Osteoblast (primary cell): ENCODE results near the gene HHAT. TPM values are rescaled to one million over a fixed set of nuclear protein-coding genes. Genes with fewer than 3 reads are reported as not detected.
A peak's percentile ranks its signal among the peaks of the same experiment; 100 is the strongest.

Experiments
- DNase-seq: peaks from one replicate; pipeline ENCODE4 v3.0.0; 2011; ENCODE audit warnings: low spot score, mixed read lengths; ENCODE audit not compliant: insufficient read length; ENCODE audit errors: missing footprints
- H2AFZ ChIP-seq: 2 replicates; pipeline ENCODE4 v1.6.0; 2011; ENCODE audit warnings: mild to moderate bottlenecking, low read length
- H3K27ac ChIP-seq: 2 replicates; pipeline ENCODE4 v1.5.1; 2011; ENCODE audit warnings: mild to moderate bottlenecking, low read depth, low read length, moderate library complexity
- H3K27me3 ChIP-seq: 2 replicates; pipeline ENCODE4 v1.6.0; 2012; ENCODE audit warnings: mild to moderate bottlenecking, control low read depth, inconsistent platforms, low read length, moderate library complexity; ENCODE audit not compliant: insufficient read depth
- H3K36me3 ChIP-seq: 2 replicates; pipeline ENCODE4 v1.5.1; 2011; ENCODE audit warnings: mild to moderate bottlenecking, low read length, control low read depth, moderate library complexity; ENCODE audit not compliant: insufficient read depth
- H3K4me1 ChIP-seq: 2 replicates; pipeline ENCODE4 v1.5.1; 2011; ENCODE audit warnings: mild to moderate bottlenecking, low read length, control low read depth, moderate library complexity; ENCODE audit not compliant: insufficient read depth
- H3K4me2 ChIP-seq: 2 replicates; pipeline ENCODE4 v1.6.0; 2011; ENCODE audit warnings: mild to moderate bottlenecking, low read length; ENCODE audit not compliant: insufficient read depth
- H3K4me3 ChIP-seq: fragments of 200-600 bp; sonication (generic); 3 replicates; pipeline ENCODE4 v1.5.1; 2012; ENCODE audit warnings: mild to moderate bottlenecking, low read length, inconsistent platforms; ENCODE audit not compliant: insufficient read depth
- H3K79me2 ChIP-seq: 2 replicates; pipeline ENCODE4 v1.6.0; 2012; ENCODE audit warnings: mild to moderate bottlenecking, low read length, control low read depth, inconsistent platforms; ENCODE audit not compliant: insufficient read depth
- H3K9me3 ChIP-seq: 2 replicates; pipeline ENCODE4 v1.5.1; 2011; ENCODE audit warnings: low read depth, low read length, control low read depth
- H4K20me1 ChIP-seq: 2 replicates; pipeline ENCODE4 v1.6.0; 2012; ENCODE audit warnings: mild to moderate bottlenecking, low read length, control low read depth; ENCODE audit not compliant: insufficient read depth
- total RNA-seq: library from RNA; depleted of rRNA; stranded (reverse); fragments of >200 nt; gene quantifications from 2 replicates; pipeline ENCODE4 v1.2.3, GENCODE V29; 2012
- TF ChIP-seq, protein P1 (sequence below): IDR thresholded peaks from 2 replicates; pipeline ENCODE4 v1.5.1; 2011; ENCODE audit warnings: mild to moderate bottlenecking, low read depth, low read length, moderate library complexity; ENCODE audit errors: extremely low read depth

Gene HHAT
- total RNA-seq, 1 donor, result 5.1 TPM

DNA sequence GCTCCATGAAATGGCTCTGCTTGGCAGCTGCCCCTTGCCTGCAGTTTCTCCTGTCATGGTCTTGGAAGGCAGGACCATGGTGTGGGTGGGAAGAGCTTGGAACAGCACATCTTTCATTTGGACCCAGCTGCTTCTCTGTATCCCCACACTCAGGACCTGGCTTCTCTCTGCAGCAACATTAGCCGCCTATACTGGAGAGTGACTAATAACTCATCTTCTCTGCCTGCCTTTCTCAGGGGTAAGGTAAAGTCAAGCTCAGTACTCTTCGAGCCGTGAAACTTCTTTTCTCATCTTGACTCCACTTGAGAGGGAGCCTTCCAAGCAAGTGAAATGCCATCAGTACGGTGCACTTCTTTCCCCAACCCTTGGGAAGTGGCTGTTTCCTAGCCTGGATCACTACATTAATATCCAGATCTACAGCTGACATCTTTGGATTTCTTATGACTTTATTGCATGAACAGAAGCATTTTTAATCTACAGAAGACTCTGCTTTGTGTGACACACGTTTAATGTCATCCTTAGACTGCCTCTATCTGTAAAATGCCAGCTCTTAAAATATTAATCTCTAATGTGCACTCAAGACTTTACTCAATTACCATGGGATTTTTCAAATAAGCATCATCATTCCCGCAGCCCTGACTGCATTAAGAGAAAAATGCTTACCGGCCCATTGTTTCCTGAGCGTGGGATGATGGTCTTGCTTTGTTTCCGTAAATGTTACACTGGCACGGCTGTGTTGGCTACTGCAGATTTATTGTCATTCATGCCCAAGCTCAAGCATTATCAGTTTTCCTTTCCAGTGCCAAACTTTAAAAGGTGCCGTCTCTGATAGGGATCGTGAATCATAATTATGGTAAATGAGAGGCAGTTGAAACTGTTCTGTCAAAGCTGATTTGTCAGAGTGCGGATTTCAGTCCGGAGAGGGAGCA is 242.9 kb downstream of the HHAT start:
- Histone ChIP-seq H2AFZ (no peak overlapping the region), H3K36me3 (no peaks in the 10 kb centered on the region), H3K27ac (no peak overlapping the region), H3K4me3 (no peak overlapping the region), H3K4me2 (no peak overlapping the region), H3K9me3 (no peaks in the 10 kb centered on the region), H3K79me2 (no peaks in the 10 kb centered on the region), H3K27me3 (no peaks in the 10 kb centered on the region), H3K4me1 (no peaks in the 10 kb centered on the region), H4K20me1 (no peaks in the 10 kb centered on the region)
- TF ChIP-seq, protein P1, sequence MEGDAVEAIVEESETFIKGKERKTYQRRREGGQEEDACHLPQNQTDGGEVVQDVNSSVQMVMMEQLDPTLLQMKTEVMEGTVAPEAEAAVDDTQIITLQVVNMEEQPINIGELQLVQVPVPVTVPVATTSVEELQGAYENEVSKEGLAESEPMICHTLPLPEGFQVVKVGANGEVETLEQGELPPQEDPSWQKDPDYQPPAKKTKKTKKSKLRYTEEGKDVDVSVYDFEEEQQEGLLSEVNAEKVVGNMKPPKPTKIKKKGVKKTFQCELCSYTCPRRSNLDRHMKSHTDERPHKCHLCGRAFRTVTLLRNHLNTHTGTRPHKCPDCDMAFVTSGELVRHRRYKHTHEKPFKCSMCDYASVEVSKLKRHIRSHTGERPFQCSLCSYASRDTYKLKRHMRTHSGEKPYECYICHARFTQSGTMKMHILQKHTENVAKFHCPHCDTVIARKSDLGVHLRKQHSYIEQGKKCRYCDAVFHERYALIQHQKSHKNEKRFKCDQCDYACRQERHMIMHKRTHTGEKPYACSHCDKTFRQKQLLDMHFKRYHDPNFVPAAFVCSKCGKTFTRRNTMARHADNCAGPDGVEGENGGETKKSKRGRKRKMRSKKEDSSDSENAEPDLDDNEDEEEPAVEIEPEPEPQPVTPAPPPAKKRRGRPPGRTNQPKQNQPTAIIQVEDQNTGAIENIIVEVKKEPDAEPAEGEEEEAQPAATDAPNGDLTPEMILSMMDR, result no peak
- DNase-seq, result peak; percentile 11

DNA sequence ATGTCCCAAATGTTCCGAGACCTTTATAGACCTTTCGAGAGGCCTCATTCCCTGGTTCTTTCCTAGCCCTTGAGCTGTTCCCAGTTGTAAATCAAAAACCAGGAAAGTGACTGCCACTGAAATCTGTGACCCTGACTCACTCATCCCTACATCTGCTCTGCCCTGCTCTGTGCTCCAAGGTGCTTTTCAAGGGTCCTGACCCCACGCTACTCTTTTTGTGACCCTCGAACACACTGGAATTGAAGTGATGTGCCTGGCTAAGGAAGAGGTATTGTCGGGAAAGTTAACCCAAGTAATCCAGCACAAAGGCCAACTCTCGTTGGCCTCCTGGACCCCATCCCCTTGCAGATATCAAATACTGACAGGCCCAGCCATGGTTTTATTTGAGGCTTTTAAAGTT is 244.4 kb downstream of the HHAT start:
- Histone ChIP-seq H3K4me3 (no peak overlapping the region), H3K9me3 (no peaks in the 10 kb centered on the region), H3K27me3 (no peaks in the 10 kb centered on the region), H3K27ac (no peak overlapping the region), H3K4me2 (no peak overlapping the region), H3K4me1 (no peaks in the 10 kb centered on the region), H2AFZ (no peak overlapping the region), H4K20me1 (no peaks in the 10 kb centered on the region), H3K79me2 (no peaks in the 10 kb centered on the region), H3K36me3 (no peaks in the 10 kb centered on the region)
- DNase-seq, result no peak
- TF ChIP-seq, protein P1, result no peak

DNA sequence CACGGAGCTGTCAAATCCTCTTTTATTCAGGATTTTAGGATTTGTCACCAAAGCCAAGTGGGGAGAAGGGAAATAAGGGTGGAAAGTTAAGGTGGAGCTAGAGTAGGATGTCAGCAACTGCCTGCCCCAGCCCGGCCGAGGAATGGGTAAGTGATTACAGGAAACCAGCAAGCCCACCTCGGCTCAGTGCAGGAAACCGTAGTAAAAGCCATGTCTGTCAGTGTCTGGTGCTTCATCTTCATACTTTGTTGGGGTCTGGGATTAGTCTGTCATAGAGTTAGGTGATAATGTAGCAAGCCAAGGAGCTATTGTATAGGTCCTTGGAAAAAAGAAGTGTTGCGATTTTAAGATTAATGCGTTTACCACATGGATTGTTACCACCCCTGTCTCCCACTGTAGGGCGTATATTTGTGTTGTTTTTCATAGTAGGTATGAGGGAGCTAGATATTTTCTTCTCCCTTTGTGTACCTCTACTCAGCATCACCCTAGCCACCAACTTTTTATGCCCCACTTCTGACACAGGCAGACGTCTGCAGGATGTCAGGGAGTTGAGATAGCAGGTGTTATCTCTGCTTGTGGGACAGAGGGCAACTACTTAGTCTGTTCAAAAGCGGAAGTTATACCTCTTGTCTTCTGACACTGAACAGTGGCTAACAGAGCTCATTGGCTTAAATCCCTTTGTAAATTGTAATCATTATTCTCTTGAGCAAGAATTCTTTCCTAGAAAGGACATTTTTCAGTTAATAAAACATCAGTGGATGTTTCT is 253.7 kb downstream of the HHAT start:
- H3K36me3 ChIP-seq, result no peaks in the 10 kb centered on the region
- DNase-seq, result no peak
- no peaks in the 10 kb centered on the region for H3K27me3 ChIP-seq
- no peaks in the 10 kb centered on the region for H4K20me1 ChIP-seq
- no peak overlapping the region for H3K4me2 ChIP-seq
- no peak overlapping the region for H3K27ac ChIP-seq
- H3K4me1 ChIP-seq, result peaks cover 3% of the 10 kb centered on the region
- H3K9me3 ChIP-seq, result no peaks in the 10 kb centered on the region
- no peaks in the 10 kb centered on the region for H3K79me2 ChIP-seq
- no peak overlapping the region for H2AFZ ChIP-seq
- TF ChIP-seq, protein P1, result no peak
- no peak overlapping the region for H3K4me3 ChIP-seq
